ENCODE results near the gene PIK3IP1.
A peak's percentile ranks its signal among the peaks of the same experiment; 100 is the strongest.
"Not testable (repeated sequence)": the region's sequence is repeated elsewhere in the genome, so short reads cannot be mapped to it uniquely, and the experiment has no call there.

The PIK3IP1 gene

DNA sequence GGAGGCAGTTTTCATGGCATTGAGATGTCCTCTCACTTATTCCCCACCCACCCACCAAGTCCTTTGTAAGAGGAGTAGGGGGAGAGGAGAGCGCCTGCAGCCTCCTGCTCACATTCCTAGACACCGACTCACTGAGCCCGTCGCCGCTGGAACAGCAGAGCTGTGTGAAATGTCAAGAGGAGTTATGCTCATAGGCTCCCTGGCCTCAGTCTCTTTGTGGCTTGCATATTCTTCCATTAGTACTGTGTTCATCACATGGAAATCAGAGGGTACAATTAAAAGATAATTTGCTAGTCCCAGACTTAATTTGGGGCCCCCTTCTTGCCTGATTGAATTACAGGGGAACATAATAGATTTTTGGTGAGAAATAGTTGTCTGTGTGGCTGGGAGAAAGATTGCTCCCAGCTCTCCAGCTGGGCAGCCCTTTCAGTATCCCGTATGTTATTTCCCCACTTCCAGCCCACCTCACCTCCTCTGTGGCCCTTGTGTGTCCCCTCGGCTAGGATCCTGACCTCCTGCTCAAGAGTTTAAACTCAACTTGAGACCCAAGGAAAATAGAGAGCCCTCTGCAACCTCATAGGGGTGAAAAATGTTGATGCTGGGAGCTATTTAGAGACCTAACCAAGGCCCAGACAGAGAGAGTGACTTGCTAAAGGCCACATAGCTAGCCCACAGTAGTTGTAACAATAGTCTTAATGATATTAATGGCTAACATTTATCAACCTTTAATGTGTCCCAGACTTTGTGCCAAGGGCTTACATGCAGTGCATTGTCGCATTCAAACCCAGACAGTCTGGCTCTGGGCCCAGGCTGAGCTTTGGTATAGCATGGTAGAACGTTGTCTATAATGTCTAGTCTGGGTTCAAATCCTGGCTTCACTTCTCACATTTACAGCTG lies 48.0 kb downstream of the PIK3IP1 start:
- DNase-seq (ENCODE audit: low read depth): no peak
- TF ChIP-seq, protein P1, sequence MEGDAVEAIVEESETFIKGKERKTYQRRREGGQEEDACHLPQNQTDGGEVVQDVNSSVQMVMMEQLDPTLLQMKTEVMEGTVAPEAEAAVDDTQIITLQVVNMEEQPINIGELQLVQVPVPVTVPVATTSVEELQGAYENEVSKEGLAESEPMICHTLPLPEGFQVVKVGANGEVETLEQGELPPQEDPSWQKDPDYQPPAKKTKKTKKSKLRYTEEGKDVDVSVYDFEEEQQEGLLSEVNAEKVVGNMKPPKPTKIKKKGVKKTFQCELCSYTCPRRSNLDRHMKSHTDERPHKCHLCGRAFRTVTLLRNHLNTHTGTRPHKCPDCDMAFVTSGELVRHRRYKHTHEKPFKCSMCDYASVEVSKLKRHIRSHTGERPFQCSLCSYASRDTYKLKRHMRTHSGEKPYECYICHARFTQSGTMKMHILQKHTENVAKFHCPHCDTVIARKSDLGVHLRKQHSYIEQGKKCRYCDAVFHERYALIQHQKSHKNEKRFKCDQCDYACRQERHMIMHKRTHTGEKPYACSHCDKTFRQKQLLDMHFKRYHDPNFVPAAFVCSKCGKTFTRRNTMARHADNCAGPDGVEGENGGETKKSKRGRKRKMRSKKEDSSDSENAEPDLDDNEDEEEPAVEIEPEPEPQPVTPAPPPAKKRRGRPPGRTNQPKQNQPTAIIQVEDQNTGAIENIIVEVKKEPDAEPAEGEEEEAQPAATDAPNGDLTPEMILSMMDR (IDR thresholded peaks at IDR 0.05; ENCODE audit: low read depth, low read length, missing control alignments): no peak
- H3K4me3 ChIP-seq (ENCODE audit: low read depth, low read length): no peak overlapping the region

DNA sequence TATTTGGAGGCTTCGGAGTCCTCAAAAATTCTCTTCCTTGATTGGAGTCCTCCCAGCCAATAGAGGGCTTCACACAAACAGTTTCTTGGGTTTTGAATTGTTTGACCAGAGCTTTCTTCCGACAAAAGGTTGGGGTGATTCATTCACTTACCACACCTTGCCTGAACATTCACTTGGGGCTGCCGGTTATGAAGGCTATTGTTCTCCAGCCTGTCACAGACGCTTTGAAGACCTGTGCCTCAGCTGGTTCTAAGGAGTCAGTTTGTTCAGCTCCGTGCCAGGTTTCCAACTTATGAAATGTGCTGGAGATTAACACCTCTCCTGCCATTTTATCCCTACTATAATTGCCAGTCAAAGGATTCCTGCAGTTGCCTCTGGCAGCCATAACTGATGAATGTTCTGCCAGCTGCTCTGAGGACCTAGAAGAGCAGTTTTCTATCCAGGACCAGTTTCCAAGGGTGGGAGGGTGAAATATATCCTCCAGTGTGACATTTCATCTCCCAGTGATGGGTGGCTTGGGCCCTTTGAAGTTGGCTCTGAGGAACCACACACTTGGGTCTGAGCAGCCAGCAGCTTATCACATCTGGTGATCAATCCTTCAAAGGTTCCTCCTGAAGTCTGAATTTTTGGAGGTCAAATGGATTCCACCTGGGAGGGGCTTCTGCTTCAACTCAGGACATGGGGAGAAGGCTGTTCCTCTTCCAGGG lies 48.8 kb downstream of the PIK3IP1 start:
- no peak overlapping the region for H3K4me3 ChIP-seq (ENCODE audit: low read depth, low read length)
- TF ChIP-seq, protein P1 (IDR thresholded peaks at IDR 0.05; ENCODE audit: low read depth, low read length, missing control alignments): no peak
- no peak for DNase-seq (ENCODE audit: low read depth)

DNA sequence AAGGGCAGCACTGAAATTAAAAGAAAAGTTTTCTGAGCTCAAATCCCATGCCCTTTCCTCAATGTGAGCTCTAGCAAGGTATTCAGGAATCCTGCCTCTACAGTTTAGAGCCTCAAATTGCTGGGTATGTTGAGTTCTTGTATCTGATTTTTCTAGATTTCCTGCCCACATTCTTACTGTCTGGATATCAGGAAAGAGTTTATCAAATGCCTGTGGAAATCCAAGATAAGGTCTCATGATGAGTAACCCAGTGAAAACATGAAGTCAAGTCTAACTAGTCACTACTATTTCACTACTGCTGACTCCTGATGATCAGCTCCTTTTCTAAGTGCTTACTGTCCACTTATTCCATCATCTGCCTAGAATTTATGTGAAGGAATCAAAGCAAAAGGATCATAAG lies 50.4 kb downstream of the PIK3IP1 start:
- no peak for DNase-seq (ENCODE audit: low read depth)
- H3K4me3 ChIP-seq (ENCODE audit: low read depth, low read length): no peak overlapping the region

DNA sequence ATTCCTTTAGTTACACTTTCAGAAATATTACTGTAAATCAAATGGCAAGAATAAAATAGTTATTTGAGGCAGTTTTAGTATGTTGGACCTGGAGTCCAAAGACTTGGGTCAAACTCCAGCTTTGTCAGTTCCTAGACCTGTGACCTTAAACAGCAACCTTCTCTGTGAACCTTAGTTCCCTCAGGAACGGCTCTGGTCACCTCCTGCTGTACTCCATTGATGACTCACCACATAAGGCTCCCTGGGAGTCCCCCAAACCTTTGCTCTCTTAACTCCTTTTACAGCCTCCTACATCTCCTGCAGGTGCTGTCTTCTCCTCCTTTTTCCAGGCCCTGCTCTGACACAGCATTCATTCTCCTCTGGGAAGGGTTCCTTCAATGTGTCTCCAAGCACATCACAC lies 51.1 kb downstream of the PIK3IP1 start:
- no peak for DNase-seq (ENCODE audit: low read depth)
- TF ChIP-seq, protein P1 (IDR thresholded peaks at IDR 0.05; ENCODE audit: low read depth, low read length, missing control alignments): no peak

More for the DNA sequence above, 50.4 kb downstream of the PIK3IP1 start:
- TF ChIP-seq, protein P1 (IDR thresholded peaks at IDR 0.05; ENCODE audit: low read depth, low read length, missing control alignments): no peak

DNA sequence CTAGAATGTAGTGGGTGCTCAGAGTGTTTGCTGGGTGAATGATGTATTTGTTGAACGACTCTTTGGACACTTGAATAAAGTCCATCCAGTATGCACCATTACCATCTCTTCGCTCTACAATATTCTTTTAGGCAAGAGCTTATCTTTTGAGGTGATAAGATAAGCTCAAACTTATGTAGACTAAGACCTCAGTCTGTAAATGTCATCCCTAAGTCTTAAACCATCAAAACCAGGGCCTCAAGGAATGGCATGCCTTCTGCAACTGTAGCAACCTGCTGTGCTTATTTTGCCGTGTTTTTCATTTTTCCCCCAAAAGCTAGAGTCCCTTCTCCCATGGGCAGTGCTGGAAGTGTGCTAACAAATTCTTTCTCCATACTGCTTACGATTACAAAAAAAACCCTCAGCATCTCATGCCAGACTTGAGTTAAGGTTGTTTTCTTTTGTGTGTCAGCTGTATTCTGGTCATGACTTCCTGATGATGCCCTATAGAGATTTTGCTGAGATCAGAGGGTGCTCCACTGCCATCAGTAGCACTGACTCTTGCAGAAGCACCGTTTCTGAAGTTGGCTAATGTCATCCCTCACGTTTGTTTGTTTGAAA lies 52.4 kb downstream of the PIK3IP1 start:
- TF ChIP-seq, protein P1 (IDR thresholded peaks at IDR 0.05; ENCODE audit: low read depth, low read length, missing control alignments): no peak
- no peak for DNase-seq (ENCODE audit: low read depth)
- H3K4me3 ChIP-seq (ENCODE audit: low read depth, low read length): no peak overlapping the region

More for the DNA sequence above, 51.1 kb downstream of the PIK3IP1 start:
- H3K4me3 ChIP-seq (ENCODE audit: low read depth, low read length): no peak overlapping the region

DNA sequence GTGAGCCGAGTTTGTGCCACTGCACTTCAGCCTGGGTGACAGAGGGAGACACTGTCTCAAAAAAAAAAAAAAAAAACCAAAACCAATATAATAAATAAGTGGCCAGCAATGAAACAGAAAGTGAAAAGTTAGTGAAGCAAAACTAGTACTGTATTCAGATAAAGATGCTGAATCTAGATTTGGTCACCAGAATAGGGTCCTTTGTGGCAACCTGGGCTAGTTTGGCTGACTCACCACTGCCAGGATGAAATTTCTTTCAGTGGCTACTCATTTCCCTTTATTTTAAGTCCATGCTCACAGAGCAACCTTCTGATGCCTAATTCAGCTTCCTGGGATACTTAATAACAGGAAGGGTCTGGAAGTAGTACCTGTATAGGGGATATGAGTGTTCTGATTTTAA lies 54.2 kb downstream of the PIK3IP1 start:
- no peak overlapping the region for H3K4me3 ChIP-seq (ENCODE audit: low read depth, low read length)
- TF ChIP-seq, protein P1 (IDR thresholded peaks at IDR 0.05; ENCODE audit: low read depth, low read length, missing control alignments): no peak
- peak; percentile 18 for DNase-seq (ENCODE audit: low read depth)

DNA sequence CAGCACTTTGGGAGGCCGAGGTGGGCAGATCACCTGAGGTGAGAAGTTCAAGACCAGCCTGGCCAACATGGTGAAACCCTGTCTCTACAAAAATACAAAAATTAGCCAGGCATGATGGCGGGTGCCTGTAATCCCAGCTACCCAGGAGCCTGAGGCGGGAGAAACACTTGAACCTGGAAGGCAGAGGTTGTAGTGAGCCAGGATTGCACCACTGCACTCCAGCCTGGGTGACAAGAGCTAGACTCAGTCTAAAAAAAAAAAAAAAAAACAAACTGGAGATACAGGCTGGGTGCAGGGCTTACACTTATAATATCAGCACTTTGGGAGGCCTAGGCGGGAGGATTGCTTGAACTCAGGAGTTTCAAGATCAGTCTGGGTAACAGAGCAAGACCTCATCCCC lies 56.2 kb downstream of the PIK3IP1 start:
- H3K4me3 ChIP-seq (ENCODE audit: low read depth, low read length); DNase-seq (ENCODE audit: low read depth): not testable (repeated sequence)
